Right kidney (tissue), 9 donors: ENCODE data around the gene OR10V1.
A peak's percentile ranks its signal among the peaks of the same experiment; 100 is the strongest.

Experiments
- DNase-seq: peaks from one replicate; pipeline ENCODE4 v3.0.0-alpha.2; 2016
- long read RNA-seq, 8 donors: transcript quantifications; one replicate each; lab custom pipeline, GENCODE V29; 2026

Gene OR10V1
- long read RNA-seq, donor 1 = 0 reads
- long read RNA-seq, donor 2, partial matches to known transcripts = 0 of 1 reads
- long read RNA-seq, donor 2, other reads (novel, unspliced or antisense) = 0 of 1 reads
- long read RNA-seq, donor 3 = 0 reads
- long read RNA-seq, donor 4 = 0 reads
- long read RNA-seq, donor 5 = 0 reads
- long read RNA-seq, donor 6 = 0 reads
- long read RNA-seq, donor 7 = 0 reads
- long read RNA-seq, donor 8 = 0 reads

- no peak for DNase-seq
Observed at GRCh38 chr11:59713745-59714144, at the start of gene OR10V1. Gene OR10V1, minus strand, starts transcription at chr11:59713845. Its CDS starts 0 bp downstream, at chr11:59713845.

- no peak for DNase-seq
Observed at GRCh38 chr11:59761993-59762392, 48.3 kb upstream of the OR10V1 start.

GRCh38 chr11:59760771-59761170 lies 47.1 kb upstream of the OR10V1 start:
- DNase-seq = no peak

- no peak for DNase-seq
Observed at GRCh38 chr11:59759900-59760299, 46.3 kb upstream of the OR10V1 start.

- no peak for DNase-seq
Observed at GRCh38 chr11:59758401-59759037, 44.9 kb upstream of the OR10V1 start.

DNA sequence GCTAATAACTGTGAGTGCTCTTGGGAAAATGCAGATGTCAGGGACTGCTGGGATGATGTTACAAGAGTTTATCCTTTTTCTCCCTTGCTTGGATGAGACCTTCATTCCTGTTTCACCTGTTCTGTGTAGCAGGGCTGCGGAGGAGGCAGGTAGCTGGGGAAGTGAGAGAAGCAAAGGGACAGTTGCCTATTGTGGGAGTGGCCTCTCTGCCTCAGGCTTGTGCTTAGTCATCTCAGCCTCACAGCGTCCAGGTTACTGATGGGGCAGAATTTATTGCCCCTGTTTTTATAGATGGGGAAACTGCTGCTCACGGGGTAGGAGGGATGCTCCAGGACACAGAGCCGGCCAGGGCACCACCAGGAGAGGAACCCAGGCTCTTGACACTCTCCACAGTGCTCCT lies 43.2 kb upstream of the OR10V1 start:
- DNase-seq = no peak

GRCh38 chr11:59756558-59756840 lies 42.9 kb upstream of the OR10V1 start:
- no peak for DNase-seq

DNA sequence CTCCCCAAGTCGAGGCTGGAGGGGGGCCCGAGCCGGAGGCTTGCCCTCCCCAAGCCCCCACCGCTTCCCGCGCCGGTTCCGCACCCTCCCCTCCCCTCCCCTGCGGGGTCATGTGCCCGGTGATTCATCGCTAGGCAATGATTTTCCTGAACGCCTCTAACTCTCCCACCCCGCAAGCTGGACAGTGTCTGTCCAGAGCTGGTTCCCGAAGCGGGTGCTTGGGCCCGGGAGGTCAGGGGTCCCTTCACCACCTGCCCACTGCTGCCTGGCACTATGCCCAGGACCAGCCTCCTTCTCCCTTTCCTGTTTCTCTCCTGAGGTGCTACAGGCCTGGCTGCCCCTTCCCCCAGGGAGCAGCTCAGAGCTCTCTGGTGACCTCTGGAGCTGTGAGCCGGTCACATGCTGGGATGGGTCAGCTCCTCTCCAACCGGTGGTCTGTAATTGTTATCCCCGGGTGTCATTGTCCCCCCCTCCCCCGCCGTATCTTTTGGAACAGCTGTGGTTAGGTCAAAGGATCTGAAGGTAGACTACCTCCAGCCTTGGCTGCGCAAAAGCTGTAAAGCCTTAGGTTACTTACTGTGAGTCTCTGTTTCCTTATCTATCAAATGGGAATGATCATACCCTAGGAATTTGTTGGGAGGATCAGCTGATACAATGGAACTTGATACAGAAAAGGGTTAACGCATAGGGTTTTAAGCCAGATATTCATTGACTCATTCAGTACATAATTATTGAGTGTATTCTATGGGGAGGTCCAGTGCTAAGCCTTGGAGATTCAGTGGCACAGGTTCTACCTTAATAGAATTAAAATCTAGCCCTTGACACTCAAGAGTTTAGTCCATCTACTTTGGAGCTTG lies 42.3 kb upstream of the OR10V1 start:
- DNase-seq = peak; percentile 70

DNA sequence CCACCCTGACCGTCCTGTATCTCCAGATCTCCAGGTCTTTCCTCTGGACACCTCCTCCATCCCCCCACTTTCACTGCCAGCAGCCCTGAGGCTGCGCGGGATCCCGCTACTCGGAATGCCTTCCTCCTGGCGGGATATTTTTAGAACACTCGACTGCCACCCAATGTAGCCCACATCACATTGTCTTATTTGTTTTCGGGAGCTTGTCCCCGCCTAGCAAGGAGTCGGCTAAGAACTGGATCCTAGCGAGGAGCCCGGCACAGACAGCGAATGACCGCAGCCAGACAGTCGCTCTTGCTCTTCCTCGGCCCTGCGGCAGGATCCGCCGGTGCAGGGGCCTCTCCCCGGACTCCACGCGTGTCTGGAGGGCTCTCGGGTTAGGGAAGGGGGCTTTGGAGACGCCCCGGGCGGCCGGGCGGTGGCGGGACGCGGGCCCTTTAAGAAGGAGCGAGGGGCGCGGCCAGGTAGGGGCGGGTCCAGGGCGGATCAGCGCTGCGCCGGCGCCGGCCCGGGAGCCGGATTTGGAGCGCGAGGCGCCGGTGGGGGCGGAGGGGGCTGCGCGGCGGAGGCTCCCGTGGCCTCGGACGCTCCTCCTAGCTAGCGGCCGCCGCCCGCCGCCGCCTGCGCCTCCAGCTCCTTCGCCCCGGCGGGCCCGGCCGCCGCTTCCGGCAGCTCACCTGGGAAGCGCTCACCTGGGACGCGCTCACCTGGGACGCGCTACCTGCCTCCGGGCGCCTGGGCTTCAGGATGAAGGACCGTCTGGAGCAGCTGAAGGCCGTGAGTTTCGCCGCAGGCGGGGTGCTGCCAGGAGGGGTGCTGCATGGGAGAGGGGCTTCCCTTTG lies 41.4 kb upstream of the OR10V1 start, which contains the start of gene STX3:
TSS of gene STX3 (plus strand) at position 518 of the 842 bp plus-strand sequence. CDS start at position 748, 230 bp downstream.
- peak; percentile 87 for DNase-seq

DNA sequence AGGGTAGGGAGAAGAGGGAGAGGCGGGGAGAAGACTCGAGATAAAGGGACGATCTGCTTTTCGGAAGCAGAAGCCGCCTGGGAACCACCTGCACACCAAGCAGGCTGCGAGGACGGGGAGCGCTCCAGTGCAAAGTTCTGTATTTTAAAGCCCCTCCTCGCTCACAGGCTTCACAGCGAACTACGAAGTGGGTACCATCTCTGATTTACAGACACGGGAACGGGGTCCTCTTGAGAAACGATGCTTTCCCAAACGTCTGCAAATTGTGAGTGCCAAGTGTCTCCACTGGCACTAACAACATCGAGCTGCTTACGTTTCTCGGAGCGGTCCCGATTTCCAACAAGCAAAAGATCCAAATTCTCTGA lies 40.8 kb upstream of the OR10V1 start:
- DNase-seq = no peak

- peak; percentile 78 for DNase-seq
Observed at GRCh38 chr11:59753650-59754493, 40.2 kb upstream of the OR10V1 start.

DNA sequence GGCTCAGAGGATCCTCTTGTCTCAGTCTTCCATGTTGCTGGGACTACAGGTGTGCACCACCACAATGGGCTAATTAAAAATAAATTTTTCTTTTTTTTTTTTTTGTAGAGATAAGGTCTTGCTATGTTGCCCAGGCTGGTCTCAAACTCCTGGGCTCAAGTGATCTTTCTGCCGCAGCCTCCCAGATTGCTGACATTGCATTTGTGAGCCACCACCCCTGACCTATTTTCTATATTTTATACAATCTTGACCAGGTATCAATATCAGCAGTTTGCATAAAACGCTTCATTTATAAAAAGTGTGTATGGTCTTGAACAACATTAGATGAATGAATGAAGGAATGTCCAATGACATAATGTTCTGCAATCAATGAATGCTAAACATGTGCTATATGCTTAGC lies 32.5 kb upstream of the OR10V1 start:
- no peak for DNase-seq

- no peak for DNase-seq
Observed at GRCh38 chr11:59730896-59731565, 17.4 kb upstream of the OR10V1 start.

DNA sequence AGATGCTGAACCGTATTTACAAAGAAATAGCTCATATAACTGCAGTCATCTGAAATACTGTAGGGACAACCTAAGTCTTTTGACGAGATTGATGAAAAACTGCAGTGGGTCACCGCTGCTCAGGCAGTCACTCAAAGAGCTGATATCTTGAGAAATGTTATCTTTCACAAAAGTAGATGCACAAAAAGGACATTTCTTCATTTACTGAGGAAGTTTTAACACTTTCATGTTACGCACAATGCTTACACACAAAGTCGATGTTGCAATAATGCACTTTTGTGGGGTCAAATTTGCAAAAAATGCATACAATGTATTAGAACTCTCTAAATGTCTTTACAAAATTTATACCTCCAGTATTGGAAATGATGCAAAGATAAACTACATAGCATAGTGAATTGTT lies 16.2 kb upstream of the OR10V1 start:
- DNase-seq = no peak

DNA sequence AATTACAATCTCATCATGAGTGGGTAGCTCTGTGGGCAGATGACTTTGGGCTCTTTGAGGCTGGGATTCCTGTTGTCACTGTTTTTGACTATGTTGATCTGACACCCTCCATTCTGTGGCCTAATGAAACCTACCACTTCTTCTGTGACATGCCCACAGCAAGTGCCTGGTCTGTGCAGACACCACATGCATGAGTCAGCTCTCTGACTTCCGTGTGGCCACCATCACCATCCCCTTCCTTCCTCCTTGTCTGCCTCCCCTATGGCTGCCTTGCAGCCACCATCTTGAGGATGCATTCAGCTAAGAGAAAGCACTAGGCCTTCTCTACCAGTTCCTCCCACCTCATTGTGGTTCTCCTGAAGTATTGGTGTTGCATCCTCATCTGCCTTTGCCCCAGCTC lies 15.3 kb upstream of the OR10V1 start:
- no peak for DNase-seq

- DNase-seq = no peak
Observed at GRCh38 chr11:59728154-59728553, 14.5 kb upstream of the OR10V1 start.

- no peak for DNase-seq
Observed at GRCh38 chr11:59727426-59727825, 13.8 kb upstream of the OR10V1 start.

DNA sequence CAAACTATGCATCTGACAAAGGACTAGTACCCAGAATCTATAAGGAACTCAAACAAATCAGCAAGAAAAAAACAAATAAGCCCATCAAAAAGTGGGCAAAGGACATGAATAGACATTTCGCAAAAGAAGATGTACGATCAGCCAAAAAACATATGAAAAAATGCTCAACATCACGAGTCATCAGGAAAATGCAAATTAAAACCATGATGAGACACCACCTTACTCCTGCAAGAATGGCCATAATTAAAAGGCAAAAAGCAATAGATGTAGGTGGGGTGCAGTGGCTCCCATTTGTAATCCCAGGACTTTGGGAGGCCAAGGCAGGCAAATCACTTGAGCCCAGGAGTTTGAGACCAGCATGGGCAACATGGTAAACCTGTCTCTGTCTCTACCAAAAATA lies 10.4 kb upstream of the OR10V1 start:
- DNase-seq = no peak

- no peak for DNase-seq
Observed at GRCh38 chr11:59719556-59719955, 5.9 kb upstream of the OR10V1 start.

- no peak for DNase-seq
Observed at GRCh38 chr11:59716051-59716450, 2.4 kb upstream of the OR10V1 start.
